HG03432 (cell line): ENCODE results near the gene PRKD1.
"Not testable (repeated sequence)": the region's sequence is repeated elsewhere in the genome, so short reads cannot be mapped to it uniquely, and the experiment has no call there.

Experiments used
- ATAC-seq: cut with Tn5 transposase; IDR thresholded peaks from one replicate; pipeline ENCODE4 v1.9.1; 2021; ENCODE audit warnings: mild to moderate bottlenecking, moderate library complexity; ENCODE audit not compliant: unreplicated experiment

Gene PRKD1

DNA sequence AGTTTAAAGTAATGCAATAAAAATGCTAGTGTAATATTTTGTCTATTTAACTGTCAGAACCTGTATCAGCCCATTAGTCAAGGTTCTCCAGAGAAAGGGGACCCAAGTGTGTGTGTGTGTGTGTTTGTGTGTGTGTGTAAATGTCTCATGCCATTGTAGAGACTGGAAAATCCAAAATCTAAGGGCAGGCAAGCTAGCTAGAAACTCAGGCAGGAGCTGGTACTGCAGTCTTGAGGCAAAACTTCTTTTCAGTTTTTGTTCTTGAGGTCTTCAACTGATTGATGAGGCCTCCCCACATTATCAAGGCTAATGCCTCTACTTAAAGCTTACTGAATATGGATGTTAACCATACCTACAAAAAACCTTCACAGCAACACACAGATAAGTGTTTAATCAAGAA lies 126.7 kb downstream of the PRKD1 start:
- no peak for ATAC-seq

DNA sequence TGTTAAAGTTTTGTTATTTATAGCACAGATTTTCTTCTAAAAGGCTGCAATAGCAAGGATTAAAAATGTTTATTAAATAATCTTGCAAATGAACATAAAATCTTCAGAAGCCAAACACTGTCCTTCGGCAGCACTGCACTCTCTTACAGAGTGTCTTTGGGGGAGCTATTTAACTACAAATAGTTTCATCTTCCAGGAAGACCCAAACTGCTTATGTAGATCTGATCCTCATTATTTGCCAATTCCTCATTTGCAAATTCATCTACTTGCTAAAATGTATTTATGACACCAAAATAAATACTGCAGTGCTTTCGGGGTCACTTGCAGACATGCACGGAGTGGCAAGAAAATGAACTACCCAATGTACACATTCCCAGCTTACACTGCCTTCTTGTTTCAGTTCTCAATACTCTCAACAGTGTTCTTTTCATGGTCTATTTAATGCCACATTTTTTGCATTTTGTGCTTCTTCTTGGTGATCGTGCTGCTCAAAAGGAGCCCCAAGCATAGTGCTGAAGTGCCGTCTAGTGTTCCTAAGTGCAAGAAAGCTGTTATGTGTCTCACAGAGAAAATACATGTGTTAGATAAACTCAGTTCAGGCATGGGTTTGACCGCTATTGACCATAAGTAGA lies 128.1 kb downstream of the PRKD1 start:
- peak; percentile 84 for ATAC-seq

- ATAC-seq: no peak
Observed at GRCh38 chr14:29798811-29799210, 128.8 kb downstream of the PRKD1 start.

DNA sequence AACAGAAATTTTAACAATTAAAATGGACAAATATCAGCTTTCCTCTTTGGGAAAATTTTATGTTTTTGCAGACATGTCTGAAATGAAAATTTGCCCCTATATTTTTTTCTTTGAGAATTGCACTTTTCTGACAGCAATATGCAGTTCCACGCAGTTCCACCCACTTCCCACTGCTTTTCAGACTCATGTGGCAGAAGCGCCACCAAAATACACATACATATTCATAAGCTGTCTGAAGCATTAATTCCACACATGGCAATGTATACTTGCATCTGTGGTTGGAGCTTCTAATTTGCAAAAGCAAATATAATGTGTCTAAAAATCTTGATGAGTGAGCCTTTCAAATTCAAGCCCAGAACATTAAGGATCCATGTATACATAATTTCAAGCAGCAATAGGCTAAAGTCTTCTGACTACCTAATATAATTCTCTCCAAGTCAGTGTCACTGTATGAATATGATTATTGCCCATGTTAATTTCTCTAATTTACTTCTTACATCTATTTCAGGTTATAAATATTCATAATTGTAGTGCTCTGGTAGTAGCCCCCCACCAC lies 129.5 kb downstream of the PRKD1 start:
- ATAC-seq: no peak

DNA sequence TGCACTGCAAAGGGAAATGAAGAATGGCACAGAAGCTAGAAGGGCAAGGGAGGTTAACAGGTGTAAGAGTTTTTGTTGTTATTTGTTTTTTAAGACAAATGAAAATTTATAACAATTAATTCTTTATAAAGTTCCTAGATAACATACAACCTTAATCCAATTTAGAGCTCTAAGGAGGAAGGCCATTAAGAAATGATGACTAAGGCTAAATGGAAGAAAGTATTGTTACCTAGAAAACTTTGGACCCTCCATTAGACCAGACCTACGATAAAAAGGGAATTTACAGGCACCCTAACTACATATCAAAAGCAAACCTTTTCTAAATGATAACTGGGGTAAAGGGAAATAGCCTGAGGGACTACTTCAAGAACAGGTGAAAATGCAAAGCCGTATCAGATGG lies 130.8 kb downstream of the PRKD1 start:
- ATAC-seq: no peak

DNA sequence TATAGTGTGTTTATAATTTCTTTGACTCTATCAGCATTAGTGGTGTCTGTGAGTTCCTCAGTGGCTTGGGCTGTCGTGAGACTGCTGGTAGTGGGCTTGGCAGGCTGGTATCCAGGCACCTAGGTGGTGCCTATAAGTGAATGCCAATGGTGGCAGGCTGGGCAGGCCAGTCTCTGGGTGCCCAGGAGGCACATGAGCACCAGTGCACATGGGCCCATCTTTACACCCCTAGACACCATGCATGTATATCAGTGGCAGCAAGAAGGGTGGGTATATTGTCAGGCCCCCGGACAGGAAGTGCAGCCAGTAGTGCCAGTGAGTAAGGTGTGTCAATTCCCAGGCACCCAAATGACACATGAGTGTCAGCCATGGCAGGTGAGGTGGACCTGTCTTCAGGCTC lies 138.2 kb downstream of the PRKD1 start:
- ATAC-seq: no peak

- ATAC-seq: no peak
Observed at GRCh38 chr14:29788093-29788492, 139.6 kb downstream of the PRKD1 start.

GRCh38 chr14:29783556-29783955 lies 144.1 kb downstream of the PRKD1 start:
- ATAC-seq: no peak

DNA sequence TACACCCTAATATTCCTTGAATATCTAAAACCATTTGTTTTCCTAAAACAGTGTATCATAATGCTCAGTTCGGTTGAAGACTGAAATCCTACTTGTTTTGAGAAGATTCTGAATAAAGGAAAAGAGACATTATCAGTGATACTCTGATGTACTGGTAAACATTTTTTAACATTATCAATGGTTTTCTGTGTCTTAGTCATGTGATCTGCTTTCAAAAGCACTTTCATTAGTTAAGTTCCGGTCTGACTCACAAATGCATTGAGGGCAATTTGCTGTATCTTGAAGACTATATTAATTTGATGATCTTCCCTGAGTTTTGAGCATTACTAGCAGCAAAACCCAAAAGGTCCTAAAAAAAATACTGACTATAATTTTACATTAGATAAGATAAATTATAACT lies 145.6 kb downstream of the PRKD1 start:
- no peak for ATAC-seq

- ATAC-seq: not testable (repeated sequence)
Observed at GRCh38 chr14:29777142-29777541, 150.5 kb downstream of the PRKD1 start.

DNA sequence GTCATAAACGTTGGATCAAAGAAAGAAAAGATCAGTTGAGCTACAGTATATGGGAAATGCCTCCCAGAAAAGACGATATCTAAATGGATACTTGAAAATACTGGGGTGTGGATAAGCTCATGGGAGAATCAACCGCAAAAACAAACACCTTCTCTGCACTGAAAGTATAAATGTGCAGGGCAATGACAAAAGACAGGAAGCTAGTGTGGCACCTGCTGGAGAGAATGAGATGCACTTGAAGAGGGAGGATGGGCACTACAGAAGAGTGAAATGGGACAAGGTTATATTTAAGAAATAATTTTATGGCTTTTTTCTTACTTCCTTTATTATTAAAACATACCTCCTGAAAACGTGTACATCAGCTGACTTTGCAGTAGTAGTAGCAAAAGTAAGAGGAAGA lies 153.7 kb downstream of the PRKD1 start:
- ATAC-seq: no peak

DNA sequence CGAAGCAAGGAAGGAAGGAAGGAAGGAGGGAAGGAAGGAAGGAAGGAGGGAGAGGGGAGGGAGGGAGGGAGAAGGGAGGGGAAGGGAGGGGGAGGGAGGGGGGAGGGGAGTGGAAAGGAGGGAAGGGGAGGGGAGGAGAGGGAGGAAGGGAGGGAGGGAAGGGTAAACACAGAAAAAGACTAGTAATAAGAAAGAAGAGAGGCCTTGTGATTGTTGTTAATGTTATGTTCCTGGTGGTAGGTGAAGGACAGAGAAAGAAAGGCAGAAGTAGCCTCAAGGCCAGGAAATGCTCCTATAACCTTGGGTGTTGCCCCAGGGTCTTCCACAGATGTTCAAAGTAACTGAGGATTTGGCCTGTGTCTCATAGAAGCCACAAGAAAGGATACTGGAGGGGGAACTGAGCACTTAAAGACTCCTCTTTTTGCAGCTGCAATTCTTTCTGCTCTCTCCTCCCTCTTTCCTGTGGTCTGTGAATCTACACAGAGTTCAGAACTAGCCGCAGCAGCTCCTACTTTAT lies 164.2 kb downstream of the PRKD1 start:
- no peak for ATAC-seq

GRCh38 chr14:29759521-29760340 lies 167.9 kb downstream of the PRKD1 start:
- peak; percentile 98 for ATAC-seq

- ATAC-seq: no peak
Observed at GRCh38 chr14:29757711-29758233, 169.9 kb downstream of the PRKD1 start.

DNA sequence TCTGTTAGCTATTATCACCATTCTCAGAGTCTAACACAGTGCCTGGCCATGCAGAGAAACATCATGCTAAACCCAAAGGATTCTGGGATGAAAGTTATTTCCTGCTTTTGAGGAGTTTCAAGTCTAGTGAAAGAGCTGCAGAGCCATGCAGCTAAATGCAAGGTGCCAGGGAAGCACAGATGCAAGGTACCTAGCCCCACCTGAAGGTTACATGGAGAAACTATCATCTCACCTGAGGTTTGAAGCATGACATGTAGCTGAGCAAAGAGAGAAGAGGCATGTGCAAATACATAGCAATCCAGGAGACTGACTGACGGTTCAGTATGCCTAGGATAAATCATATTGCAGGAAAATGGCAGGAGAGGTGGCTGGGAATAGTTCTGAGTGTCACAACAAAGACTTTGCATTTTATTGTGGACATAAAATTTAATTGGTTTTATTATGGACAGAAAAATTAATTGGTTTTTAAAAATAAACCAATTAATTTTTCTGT lies 170.4 kb downstream of the PRKD1 start:
- no peak for ATAC-seq

- ATAC-seq: no peak
Observed at GRCh38 chr14:29756019-29756385, 171.6 kb downstream of the PRKD1 start.

- no peak for ATAC-seq
Observed at GRCh38 chr14:29755311-29756018, 172.2 kb downstream of the PRKD1 start.

DNA sequence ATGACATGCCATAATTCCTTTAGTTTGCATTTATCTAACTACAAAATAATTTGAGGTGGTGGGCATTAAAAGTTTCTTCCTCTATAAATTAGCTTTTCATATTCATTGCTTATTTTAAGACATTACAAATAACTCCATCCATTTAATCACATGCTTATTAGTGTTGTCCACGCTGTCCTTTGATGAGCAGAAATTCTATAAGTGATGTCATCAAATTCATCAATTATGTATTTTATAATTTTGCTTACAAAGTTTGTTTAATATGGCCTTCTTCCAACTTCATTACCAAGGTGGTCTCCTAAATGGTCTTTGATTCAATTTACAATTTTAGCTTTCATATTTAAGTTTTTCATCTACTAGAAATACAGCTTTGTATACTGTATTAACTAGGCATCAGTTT lies 173.5 kb downstream of the PRKD1 start:
- ATAC-seq: no peak

GRCh38 chr14:29752221-29752923 lies 175.3 kb downstream of the PRKD1 start:
- ATAC-seq: no peak

DNA sequence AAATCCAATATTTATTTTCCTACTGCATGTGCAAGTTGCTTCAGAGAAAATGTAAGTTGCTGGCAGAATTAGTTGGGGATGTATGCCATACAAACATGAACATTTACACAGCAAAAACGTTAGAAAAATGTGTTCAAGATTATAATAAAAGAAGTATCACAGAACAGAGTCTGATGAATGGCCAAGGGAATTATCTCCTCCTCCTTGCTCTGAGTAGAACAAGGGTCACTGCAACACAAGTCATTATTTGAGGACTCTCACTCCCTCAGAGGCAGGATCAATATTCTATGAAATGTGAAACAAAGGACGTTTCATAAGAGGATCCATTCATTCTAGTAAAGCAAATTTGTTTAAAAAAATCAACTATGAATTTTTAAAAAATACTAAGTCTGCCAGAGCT lies 177.8 kb downstream of the PRKD1 start:
- ATAC-seq: no peak
